GM23248 (cell line): Measurements from ENCODE around the gene SNX19.

Experiments
- EZH2 ChIP-seq: fragments of 200-600 bp; sonication (generic); IDR thresholded peaks from 2 replicates; pipeline ENCODE4 v1.6.1; 2018; ENCODE audit warnings: antibody characterized with exemption, mild to moderate bottlenecking; ENCODE audit not compliant: insufficient read depth, poor library complexity, severe bottlenecking
- EZH2phosphoT487 ChIP-seq: fragments of 200-600 bp; sonication (generic); IDR thresholded peaks from 2 replicates; pipeline ENCODE4 v1.6.1; 2018; ENCODE audit warnings: antibody characterized with exemption, moderate library complexity, mild to moderate bottlenecking, low read depth; ENCODE audit not compliant: insufficient read depth

- TF ChIP-seq EZH2phosphoT487 (no peak), EZH2 (no peak)
Measured at GRCh38 chr11:130850185-130850944, 65.9 kb downstream of the SNX19 start.
